HG03565 (cell line): ENCODE data around the gene NEUROD1.

Source experiments
- ATAC-seq: cut with Tn5 transposase; IDR thresholded peaks from one replicate; pipeline ENCODE4 v1.9.1; 2021; ENCODE audit warnings: mild to moderate bottlenecking, moderate library complexity; ENCODE audit not compliant: unreplicated experiment

Gene NEUROD1

DNA sequence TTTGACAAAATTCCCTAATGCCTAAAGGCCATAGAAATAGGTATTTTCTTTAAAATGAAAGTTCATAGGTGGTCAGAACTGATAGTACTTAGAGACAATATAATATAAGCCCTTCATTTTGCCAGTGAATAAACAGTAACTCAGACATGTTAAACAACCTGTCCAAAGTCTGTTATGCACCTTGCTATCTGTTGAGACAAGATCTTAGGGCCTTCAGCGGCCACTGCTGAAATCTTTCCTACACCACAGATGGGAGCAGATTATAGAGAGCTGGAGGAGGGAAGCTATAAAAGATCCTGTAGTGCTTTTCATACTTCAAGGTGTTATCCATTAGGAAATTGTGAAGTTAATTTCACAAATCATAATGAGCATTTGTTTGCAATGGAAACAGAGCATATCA is 37.2 kb downstream of the NEUROD1 start:
- no peak for ATAC-seq

DNA sequence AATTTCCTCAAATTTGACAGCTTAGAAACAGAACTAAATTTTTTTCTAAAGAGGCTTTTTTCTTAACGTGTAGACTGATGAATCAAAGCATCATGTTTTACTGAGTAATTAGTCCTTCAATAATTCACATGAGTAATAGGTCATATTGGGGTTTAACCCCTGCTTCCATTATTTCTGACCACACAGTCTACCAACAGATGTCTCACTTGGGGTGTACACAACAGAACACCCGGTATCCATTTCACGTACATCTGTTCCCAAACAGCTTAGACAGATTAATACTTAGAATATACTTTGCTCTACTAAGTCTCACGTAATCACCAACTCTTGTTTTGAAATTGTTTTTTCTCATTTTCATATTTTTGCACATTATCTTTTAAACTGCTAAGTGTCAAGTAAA is 38.2 kb downstream of the NEUROD1 start:
- no peak for ATAC-seq

DNA sequence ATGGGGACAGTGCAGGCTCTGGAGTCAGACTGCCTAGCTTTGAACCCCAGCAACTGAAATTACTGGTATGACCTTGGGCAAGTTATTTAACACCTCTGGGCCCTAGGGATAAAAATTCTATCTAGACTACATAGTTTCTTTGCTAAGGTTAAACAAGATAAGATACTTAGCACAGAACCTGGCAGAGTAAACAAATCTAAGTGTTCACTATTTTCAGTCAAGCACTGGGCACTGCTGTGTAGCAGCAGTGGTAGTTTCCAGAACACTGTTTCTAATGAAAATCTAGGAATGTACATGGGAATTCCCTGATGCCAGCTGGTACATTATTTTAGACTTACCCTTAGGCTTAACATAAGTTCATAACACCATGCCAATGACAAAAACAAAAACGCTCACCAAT is 40.6 kb downstream of the NEUROD1 start:
- no peak for ATAC-seq

DNA sequence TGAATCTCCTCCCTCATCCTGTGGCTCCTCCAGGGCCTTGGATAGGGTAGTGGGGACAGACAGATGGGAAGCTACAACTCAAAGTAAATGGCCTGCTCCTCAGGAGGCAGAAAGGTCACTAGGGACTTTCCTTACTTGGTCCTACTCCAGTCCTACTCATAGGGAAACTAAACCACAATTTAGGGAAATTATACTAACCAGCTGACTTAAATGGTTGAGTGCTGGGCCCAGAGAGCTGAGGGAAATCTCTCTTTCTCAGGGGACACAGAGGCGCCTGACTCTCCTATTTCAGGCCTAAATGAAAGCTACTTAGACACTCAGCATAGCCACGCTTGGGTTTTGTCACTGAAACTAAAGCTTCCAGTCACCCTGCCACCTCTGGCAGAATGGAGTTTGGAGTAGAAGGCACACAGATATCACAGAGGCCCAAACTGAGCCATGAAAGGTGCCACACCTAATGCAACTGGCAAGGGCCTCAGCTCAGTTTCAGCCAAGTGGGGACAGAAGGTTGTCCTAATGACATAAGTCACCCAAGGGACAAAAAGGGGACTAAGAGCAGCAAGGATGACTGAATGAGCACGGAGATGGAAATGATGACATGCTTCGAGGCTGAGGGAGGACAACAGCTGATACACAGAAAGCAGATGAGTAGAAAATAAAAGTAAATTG is 47.5 kb downstream of the NEUROD1 start:
- ATAC-seq, result peak; percentile 68

DNA sequence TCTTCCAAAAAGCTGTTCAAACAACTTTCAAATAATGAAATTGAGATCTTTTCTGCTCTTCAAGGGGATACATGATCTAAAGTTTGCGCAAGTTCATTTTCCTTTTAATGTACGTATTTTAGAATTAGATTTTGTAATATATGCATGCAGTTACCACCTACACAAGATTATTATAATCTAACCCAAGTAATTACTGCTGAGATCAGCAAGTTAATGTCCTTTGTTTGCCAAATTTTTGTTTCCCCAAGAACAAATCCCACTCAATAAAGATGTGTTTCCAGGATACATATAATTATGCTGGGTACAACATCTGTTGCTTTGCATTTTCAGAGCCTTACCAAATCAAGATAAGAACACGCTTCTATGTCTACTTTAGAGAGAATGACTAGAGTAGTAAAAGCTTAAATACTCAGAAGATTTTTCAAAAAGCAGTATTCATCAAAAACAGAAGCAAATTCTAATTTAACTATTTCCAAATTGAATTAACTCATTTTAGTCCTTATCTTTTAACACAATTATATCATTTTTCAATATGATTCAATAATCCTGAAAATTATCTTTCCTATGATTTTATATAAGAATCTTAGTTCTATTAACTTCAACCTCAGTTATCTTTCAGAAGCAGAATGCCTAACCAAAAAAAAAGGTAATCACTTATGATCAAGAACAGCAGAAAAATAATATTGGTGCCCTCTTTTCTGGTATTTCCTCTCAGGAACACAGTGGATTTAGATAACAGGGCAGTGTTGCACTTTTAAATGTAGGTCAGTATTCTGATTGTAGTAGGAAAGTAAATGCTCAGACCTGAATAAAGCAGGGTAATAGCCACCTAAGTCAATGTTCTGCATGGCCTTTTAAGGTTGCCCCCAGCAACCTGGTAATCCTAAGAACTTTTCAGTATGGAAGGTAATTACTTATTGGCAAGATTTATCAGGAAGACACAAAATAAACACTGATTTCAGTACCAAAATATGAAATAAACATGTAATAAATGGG is 51.4 kb downstream of the NEUROD1 start:
- no peak for ATAC-seq

DNA sequence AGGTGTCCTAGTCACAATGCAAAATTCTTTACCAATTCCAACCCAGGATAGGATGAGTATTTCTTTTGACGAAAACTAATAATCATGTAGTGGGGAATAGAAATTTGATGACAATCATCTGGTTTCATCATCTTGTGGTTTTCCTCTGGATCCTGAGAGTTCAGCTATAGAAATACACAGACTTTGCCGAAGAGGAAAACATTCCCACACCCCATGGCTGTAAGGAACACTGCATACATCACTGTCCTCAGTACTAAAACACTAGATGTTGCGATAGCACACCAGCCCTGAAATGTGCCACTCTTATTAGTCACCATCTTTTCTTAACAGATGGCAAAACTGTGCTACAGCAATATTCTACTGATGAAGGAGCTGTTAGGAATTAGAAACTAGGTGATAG is 52.8 kb downstream of the NEUROD1 start:
- no peak for ATAC-seq

DNA sequence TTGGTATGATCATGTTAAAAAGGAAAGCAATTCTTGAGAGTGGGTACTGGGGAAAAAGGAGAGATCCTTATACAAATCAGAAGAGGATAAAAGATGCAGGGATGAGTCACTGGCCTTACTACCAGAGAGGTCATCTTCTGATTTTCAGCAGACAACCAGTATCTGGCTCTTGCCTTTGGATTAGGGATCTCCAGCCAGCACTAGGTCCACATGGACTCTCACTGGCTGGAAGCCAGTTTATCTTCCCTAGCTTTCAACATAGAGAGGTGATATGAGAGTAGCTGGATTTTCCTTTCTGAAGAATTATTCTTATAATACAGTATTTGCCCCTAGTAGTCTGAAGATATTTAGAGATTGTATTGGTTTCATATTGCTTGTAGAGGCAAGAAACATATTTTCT is 53.6 kb downstream of the NEUROD1 start:
- no peak for ATAC-seq
